ACC112 (cell line): ENCODE data around the gene NAALAD2.
"Not testable (repeated sequence)": the region's sequence is repeated elsewhere in the genome, so short reads cannot be mapped to it uniquely, and the experiment has no call there.

Source experiments
- H2AFZ ChIP-seq: fragments of 200-600 bp; sonication (generic); one replicate; pipeline ENCODE4 v1.6.0; 2017; ENCODE audit warnings: antibody characterized with exemption, low read length; ENCODE audit not compliant: unreplicated experiment
- H3K27ac ChIP-seq: fragments of 200-600 bp; sonication (generic); 2 replicates; pipeline ENCODE4 v1.5.1; 2014; ENCODE audit warnings: low read depth, mild to moderate bottlenecking, antibody characterized with exemption, low read length, moderate library complexity
- H3K27me3 ChIP-seq: fragments of 200-600 bp; sonication (generic); 2 replicates; pipeline ENCODE4 v1.6.1; 2014; ENCODE audit warnings: mild to moderate bottlenecking, antibody characterized with exemption, low read length, moderate library complexity, mixed read lengths; ENCODE audit not compliant: insufficient read depth
- H3K36me3 ChIP-seq: fragments of 200-600 bp; sonication (generic); 2 replicates; pipeline ENCODE4 v1.6.1; 2016; ENCODE audit warnings: mild to moderate bottlenecking, antibody characterized with exemption, low read length, moderate library complexity, mixed read lengths; ENCODE audit not compliant: insufficient read depth
- H3K4me1 ChIP-seq: fragments of 200-600 bp; sonication (generic); one replicate; pipeline ENCODE4 v1.6.1; 2016; ENCODE audit warnings: low read length, mixed read lengths; ENCODE audit not compliant: insufficient read depth, unreplicated experiment, control insufficient read depth
- H3K4me3 ChIP-seq: fragments of 200-600 bp; sonication (generic); 2 replicates; pipeline ENCODE4 v1.5.1; 2014; ENCODE audit warnings: mild to moderate bottlenecking, low read depth, low read length
- H3K79me2 ChIP-seq: fragments of 200-600 bp; sonication (generic); one replicate; pipeline ENCODE4 v1.6.0; 2016; ENCODE audit warnings: low read length; ENCODE audit not compliant: control insufficient read depth, unreplicated experiment, insufficient read depth

Gene NAALAD2

GRCh38 chr11:90133560-90134477 is 644 bp upstream of the NAALAD2 start:
- Histone ChIP-seq H3K27me3 (peaks cover 56% of the 10 kb centered on the region), H3K36me3 (no peaks in the 10 kb centered on the region), H3K4me3 (peak overlapping the region; percentile 79), H2AFZ (peak overlapping the region; percentile 72), H3K79me2 (no peaks in the 10 kb centered on the region), H3K27ac (no peak overlapping the region), H3K4me1 (no peaks in the 10 kb centered on the region)

GRCh38 chr11:90135016-90135415 is 553 bp downstream of the NAALAD2 start:
- Histone ChIP-seq H3K36me3 (no peaks in the 10 kb centered on the region), H3K79me2 (no peaks in the 10 kb centered on the region), H3K4me1 (no peaks in the 10 kb centered on the region), H3K27ac (no peak overlapping the region), H3K4me3 (peak overlapping the region; percentile 79), H3K27me3 (peaks cover 63% of the 10 kb centered on the region), H2AFZ (peak overlapping the region; percentile 72)

- H3K4me1 ChIP-seq = no peaks in the 10 kb centered on the region
- no peaks in the 10 kb centered on the region for H3K79me2 ChIP-seq
- peaks cover 33% of the 10 kb centered on the region for H3K27me3 ChIP-seq
- H3K27ac ChIP-seq = no peak overlapping the region
- H2AFZ ChIP-seq = no peak overlapping the region
- H3K36me3 ChIP-seq = no peaks in the 10 kb centered on the region
- H3K4me3 ChIP-seq = no peak overlapping the region
Observed at GRCh38 chr11:90148900-90149299, 14.4 kb downstream of the NAALAD2 start.

GRCh38 chr11:90166982-90167573 is 32.6 kb downstream of the NAALAD2 start:
- not testable (repeated sequence) for H3K27ac ChIP-seq, H3K79me2 ChIP-seq, H2AFZ ChIP-seq, H3K36me3 ChIP-seq, H3K4me1 ChIP-seq, H3K27me3 ChIP-seq, H3K4me3 ChIP-seq

GRCh38 chr11:90167704-90168103 is 33.2 kb downstream of the NAALAD2 start:
- H2AFZ ChIP-seq, H3K36me3 ChIP-seq, H3K27me3 ChIP-seq, H3K4me3 ChIP-seq, H3K4me1 ChIP-seq, H3K27ac ChIP-seq, H3K79me2 ChIP-seq: not testable (repeated sequence)

- H2AFZ ChIP-seq = no peak overlapping the region
- H3K79me2 ChIP-seq = no peaks in the 10 kb centered on the region
- no peaks in the 10 kb centered on the region for H3K36me3 ChIP-seq
- H3K4me3 ChIP-seq = no peak overlapping the region
- no peak overlapping the region for H3K27ac ChIP-seq
- no peaks in the 10 kb centered on the region for H3K4me1 ChIP-seq
- peaks cover 10% of the 10 kb centered on the region for H3K27me3 ChIP-seq
Observed at GRCh38 chr11:90168571-90168970, 34.1 kb downstream of the NAALAD2 start.

GRCh38 chr11:90171359-90171758 is 36.9 kb downstream of the NAALAD2 start:
- Histone ChIP-seq H3K4me1 (no peaks in the 10 kb centered on the region), H2AFZ (no peak overlapping the region), H3K4me3 (no peak overlapping the region), H3K27me3 (peaks cover 11% of the 10 kb centered on the region), H3K79me2 (no peaks in the 10 kb centered on the region), H3K27ac (no peak overlapping the region), H3K36me3 (no peaks in the 10 kb centered on the region)

- Histone ChIP-seq H3K36me3 (no peaks in the 10 kb centered on the region), H3K27me3 (peaks cover 15% of the 10 kb centered on the region; the same call in 1 of the 2 replicates), H3K27ac (no peak overlapping the region), H3K4me1 (no peaks in the 10 kb centered on the region), H3K79me2 (no peaks in the 10 kb centered on the region), H3K4me3 (no peak overlapping the region), H2AFZ (no peak overlapping the region)
Observed at GRCh38 chr11:90176069-90176468, 41.6 kb downstream of the NAALAD2 start.

- H3K27me3 ChIP-seq = peaks cover 13% of the 10 kb centered on the region; the same call in 1 of the 2 replicates
- no peak overlapping the region for H3K27ac ChIP-seq
- H3K4me3 ChIP-seq = no peak overlapping the region
- no peaks in the 10 kb centered on the region for H3K4me1 ChIP-seq
- H3K36me3 ChIP-seq = no peaks in the 10 kb centered on the region
- H2AFZ ChIP-seq = no peak overlapping the region
- no peaks in the 10 kb centered on the region for H3K79me2 ChIP-seq
Observed at GRCh38 chr11:90178751-90179150, 44.3 kb downstream of the NAALAD2 start.

- peaks cover 13% of the 10 kb centered on the region; the same call in 1 of the 2 replicates for H3K27me3 ChIP-seq
- no peak overlapping the region for H3K4me3 ChIP-seq
- H3K27ac ChIP-seq = no peak overlapping the region
- H3K79me2 ChIP-seq = no peaks in the 10 kb centered on the region
- H2AFZ ChIP-seq = no peak overlapping the region
- no peaks in the 10 kb centered on the region for H3K36me3 ChIP-seq
- no peaks in the 10 kb centered on the region for H3K4me1 ChIP-seq
Observed at GRCh38 chr11:90179923-90180322, 45.5 kb downstream of the NAALAD2 start.

- Histone ChIP-seq H2AFZ (no peak overlapping the region), H3K27me3 (no peaks in the 10 kb centered on the region), H3K79me2 (no peaks in the 10 kb centered on the region), H3K4me3 (no peak overlapping the region), H3K36me3 (no peaks in the 10 kb centered on the region), H3K4me1 (no peaks in the 10 kb centered on the region), H3K27ac (no peak overlapping the region)
Observed at GRCh38 chr11:90187839-90188238, 53.4 kb downstream of the NAALAD2 start.
